Ecto neural progenitor cell (in vitro differentiated cells): ENCODE results near the gene TMEM176B.
"Not testable (repeated sequence)": the region's sequence is repeated elsewhere in the genome, so short reads cannot be mapped to it uniquely, and the experiment has no call there.

Experiments used
- DNase-seq: peaks from one replicate; pipeline ENCODE4 v3.0.0-alpha.2; 2018; ENCODE audit warnings: low spot score

TMEM176B gene

DNA sequence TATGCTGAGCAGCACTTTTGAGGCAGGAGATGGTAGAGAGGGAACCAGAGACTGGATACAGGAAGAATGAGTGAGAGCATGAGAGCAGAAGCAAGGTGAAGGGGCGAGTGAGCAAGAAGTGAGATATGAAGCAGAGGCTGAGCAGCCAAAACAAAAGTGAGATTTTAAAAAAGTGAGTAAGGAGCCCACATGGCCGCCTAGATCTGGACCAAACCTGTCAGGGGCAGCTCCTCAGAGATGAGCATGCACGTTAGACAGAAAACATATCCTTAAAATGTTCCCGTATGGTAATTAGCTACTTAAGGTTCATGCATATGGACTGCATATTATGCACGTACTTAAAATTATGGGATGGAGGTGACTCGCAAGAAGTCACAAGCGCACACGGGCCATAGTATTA, 22.9 kb upstream of the TMEM176B start:
- DNase-seq, result no peak

DNA sequence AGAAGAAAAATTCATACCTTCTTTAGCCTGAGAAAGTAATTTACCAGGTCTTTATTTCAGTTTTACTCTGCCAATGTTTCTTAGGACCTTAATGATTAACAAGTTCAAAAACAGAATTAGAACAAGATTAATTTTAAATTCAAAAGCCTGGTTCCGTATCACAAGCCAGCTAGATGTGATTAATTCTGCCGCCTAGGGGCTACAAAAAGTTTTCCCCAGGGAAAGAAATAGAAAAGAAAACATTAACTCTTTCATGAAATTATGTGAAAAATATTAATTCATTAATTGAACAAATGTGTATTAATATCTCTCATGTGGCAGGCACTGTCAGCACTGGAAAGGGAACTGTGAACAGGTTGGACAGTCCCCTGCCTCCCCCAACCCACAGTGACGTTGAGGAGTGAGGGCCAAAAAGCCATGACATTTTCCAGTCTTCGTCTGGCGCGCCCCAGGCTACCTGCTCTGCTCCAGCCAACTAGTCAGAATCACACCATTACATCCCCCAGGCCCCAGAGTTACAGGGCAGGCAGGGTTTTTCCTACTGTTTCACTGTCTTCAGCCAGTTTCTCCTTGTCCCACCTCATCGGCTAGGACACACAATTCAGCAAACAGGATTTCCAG, 20.5 kb upstream of the TMEM176B start:
- no peak for DNase-seq

DNA sequence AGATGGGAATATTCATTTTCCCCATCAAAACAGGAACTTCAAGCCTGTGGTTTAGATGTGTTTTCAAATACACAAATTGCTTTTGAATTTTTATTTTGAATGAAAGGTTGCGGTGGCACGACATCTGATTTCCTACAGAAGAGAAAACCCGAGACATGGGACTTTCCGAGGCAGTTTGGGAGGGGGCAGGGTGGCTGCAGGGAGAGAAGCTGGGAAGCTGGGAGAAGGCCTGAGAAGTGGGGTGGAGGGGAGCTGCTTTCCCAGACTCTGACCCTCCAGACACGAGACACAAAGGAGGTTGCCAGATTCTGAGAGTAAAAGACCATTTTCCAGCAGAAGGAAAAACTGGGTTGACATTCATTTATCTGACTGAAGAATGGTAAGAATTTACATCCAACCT, 20.0 kb upstream of the TMEM176B start:
- DNase-seq, result no peak

DNA sequence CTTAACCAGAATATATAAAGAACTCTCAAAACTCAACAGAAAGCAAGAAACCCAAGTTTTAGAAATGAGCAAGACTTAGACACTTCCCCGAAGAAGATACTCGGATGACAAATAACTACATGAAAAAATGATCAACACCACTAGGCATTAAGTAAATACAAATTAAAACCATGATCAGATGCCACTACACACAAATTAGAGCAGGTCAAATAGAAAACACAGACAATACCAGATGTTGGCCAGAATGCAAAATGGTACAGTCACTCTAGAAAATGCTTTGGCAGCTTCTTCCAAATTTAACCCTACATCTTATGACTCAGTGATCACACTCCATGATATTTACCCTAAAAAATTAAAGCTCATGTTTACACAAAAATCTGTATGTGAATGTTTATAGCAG, 18.8 kb upstream of the TMEM176B start:
- no peak for DNase-seq

DNA sequence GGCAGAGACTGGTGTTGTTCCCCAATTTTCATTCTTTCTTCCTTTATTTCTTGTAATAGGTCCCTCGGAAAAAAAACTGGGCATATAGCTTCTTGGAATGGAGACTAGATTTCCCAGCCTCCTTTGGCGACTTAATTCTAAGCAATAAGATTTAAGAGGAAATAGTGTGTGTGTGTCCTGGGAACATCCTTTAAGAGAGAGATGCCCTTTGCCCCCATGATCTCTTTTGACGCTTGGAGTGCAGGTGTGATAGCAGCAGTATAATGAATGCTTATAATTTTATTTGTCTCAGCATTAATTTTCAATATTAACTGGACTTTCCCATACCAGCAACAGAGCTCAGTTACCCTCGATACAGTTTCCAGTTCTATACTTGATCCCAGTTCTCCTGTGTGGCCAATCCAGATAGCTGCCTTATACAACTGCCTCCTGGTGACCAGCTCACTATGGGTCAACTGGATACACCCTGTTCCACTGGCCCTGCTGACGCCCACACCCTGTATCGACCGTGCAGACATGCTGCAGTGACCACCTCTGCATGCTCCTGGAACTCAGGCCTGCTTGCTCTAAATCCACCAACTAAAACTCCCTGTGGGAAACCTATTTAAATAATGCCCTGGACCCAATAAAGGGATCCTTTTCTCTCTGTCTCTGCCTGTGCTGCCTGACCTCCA, 14.3 kb upstream of the TMEM176B start:
- no peak for DNase-seq

DNA sequence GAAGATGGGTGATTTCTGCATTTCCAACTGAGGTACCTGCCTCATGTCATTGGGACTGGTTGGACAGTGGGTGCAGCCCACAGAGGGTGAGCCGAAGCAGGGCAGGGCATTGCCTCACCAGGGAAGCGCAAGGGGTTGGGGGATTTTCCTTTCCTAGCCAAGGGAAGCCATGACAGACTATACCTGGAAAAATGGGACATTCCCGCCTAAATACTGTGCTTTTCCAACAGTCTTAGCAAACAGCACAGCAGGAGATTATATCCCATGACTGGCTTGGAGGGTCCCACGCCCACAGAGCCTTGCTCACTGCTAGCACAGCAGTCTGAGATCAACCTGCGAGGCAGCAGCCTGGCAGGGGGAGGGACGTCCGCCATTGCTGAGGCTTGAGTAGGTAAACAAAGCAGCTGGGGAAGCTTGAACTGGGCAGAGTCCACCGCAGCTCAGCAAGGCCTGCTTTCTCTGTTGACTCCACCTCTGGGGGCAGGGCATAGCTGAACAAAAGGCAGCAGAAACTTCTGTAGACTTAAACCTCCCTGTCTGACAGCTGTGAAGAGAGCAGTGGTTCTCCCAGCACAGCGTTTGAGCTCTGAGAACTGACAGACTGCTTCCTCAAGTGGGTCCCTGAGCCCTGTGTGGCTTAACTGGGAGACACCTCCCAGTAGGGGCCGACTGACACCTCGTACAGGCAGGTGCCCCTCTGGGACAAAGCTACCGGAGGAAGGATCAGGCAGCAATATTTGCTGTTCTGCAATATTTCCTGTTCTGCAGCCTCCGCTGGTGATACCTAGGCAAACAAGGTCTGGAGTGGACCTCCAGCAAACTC, 7.7 kb upstream of the TMEM176B start:
- not testable (repeated sequence) for DNase-seq

DNA sequence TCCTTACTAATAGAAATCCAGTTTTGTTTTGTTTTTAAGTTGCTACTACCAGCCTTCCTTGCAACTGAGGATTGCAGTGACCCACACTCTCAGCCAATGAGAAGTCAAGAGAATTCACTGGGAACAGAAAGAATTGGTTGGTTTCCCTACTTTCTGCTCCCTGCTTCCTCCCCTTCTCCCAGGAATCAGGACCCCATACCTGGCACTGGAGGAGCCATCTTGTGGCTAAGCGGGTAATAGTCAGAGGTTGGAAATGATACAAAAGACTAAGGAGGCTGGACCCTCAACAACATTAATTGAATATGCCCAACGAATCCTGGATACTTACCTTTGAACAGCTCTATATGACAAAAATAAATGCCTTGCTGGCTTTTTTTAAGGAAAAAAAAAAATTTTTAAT, 6.7 kb upstream of the TMEM176B start:
- no peak for DNase-seq

DNA sequence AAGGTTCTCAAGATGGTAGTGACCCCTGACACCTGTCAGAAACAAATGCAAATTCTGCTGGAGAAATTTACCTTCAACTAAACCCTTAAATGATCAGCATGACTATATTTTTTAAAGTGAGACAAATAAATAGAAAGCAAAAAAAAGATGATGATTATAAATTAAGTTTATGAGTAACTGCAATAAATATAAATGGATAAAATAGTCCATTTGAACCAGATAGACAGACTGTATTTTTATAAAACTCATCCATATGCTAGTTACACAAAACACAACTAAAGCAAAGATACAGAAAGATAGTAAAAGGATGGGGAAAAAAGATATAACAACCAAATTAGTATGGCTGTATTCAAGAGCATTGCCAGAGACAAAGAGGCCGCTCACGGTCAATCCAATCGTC, 6.3 kb upstream of the TMEM176B start:
- no peak for DNase-seq

DNA sequence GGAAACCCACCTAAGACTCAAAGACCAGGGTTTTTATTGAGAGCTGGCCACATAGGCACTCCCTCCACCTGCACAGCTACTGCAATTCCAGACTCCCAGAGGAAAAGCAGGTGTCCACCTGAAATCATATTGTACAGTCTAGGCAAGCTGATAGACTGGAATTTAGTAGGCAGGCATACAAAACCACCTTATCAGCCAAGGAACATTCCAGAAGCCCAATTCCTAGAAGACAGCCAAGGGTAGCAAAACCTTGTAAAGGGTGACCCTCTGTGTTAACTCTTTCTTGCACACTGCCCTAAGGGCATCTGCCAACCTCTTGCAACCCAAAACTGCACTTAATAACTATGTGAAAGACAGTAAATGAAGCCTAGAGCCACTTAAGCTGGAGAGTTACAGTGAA, 5.7 kb upstream of the TMEM176B start:
- no peak for DNase-seq

DNA sequence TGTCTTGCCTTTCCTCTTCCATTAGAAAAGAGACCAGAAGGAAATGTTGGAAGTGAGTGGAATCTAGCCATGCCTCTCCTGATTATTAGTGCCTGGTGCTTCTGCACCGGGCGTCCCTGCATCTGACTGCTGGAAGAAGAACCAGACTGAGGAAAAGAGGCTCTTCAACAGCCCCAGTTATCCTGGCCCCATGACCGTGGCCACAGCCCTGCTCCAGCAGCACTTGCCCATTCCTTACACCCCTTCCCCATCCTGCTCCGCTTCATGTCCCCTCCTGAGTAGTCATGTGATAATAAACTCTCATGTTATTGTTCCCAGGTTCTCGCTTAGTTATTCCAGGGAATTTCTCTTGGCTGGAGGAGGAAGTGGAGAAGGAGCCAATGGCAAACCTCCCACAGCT, 4.6 kb upstream of the TMEM176B start:
- no peak for DNase-seq

DNA sequence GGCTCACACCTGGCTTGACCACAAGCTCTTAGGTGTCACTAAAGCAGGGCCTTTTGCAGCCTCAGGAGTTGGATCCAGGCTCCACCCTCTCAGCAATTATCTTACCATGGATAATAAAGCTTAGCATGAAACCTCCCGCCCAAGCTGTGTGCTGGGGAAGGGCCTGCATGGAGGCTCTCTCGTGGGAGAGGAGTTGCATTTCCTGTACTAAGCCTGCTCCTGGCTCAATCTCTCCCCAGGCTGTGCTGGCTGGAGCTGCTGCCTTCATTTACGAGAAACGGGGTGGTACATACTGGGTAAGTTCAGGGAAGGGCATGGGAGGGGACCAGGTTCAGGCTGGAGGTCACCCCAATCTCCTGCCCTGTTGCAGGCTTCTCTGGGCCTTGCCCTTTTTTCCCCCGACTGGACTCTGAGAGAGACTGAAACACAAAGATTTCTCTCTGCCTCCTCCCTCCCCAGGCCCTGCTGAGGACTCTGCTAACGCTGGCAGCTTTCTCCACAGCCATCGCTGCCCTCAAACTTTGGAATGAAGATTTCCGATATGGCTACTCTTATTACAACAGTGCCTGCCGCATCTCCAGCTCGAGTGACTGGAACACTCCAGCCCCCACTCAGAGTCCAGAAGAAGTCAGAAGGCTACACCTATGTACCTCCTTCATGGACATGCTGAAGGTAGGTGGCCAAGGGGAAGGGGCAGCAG, 3.1 kb upstream of the TMEM176B start:
- DNase-seq, result no peak

DNA sequence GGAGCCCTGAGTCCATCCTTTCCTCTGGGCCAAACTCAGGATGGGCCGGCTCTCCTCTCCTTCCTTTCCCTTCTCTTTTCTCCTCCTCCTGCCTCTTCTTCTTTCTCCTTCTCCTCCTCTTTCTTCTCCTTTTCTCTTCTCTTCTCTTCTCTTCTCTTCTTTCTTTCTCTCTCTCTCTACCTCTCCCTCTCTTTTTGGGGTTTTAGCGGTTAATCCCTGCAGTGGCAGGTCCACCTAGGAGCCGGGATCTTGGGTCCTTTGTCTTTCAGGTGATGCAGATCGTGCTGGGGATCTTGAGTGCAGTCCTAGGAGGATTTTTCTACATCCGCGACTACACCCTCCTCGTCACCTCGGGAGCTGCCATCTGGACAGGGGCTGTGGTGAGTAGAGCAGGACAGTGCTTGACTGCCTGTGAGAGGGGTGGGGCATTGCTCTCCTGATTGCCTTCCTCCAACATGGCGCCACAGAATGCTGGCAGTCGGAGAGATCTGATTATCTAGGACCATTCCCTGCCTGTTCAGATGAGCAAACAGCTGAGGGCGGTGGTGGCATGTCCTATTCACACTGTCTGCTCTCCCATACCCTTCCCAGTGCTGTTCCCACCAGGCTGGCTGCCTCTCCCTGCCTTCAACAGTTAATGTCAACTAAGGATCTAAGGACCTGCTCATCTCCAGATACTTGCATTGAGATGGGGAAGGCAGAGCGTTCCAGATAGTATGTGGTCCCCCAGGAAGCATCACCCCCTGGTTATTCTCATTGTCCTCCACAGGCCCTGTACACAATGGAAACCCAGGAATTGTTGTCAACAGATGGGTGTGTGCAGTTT, 2.0 kb upstream of the TMEM176B start:
- DNase-seq, result no peak

DNA sequence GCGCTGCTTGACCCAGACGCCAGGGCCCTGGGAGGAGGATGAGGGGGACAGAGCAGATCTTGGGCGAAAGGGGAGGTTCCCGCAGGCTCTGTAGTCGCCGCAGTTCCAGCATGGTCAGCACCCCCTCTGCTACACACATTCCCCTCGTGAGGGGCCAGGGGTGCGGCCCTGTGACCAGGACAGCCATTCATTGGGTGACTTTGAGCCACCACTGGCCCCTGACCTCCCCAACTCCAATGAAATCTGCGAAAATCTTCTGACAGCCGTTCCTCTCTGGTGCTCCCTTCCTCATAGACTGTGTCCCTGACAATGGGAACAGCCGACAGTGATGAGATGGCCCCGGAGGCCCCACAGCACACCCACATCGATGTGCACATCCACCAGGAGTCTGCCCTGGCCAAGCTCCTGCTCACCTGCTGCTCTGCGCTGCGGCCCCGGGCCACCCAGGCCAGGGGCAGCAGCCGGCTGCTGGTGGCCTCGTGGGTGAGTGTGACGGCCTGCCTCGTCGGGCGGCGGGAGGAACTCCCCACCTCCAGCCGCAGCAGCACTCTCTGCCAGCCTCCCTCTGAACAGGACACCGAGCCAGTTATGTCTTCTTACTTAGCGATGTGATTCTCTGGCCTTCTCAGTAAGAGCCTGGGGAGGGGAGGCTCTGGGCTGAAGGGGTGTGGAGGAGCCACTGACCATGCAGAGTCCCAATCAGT, 1.2 kb upstream of the TMEM176B start:
- no peak for DNase-seq

DNA sequence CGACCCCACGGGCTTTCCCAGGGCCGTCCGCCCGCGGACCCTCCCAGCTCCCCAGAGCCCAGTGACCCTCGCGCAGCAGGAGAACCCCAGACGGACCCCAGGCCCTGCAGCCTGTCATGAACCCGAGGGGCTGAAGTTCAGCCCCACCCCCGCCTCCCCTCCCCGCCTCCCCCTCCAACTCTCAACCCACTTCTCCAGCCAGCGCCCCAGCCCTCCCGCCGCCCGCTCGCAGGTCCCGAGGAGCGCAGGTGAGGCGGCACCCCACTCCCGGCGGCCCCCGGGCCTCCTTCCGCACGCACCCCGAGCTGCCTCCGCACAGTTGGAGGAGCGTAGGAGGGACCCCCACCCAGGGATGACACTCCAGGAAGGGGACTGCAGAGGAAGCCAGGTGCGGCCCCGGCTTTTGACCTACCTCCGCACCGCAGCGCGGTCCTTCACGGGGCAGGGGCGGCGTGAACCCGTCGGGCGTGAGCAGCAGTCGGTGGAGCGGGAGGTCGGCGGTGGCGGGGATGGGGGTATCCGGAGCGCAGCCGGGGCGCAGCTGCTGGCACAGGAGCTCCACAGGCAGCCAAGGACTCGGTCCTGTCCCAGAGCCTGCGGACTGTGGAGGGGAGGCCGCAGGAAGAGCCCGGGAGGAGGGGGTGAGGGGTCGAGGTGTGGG, 547 bp upstream of the TMEM176B start, which contains the start of gene TMEM176A:
TMEM176A (plus strand) TSS at position 189 of the 661 bp plus-strand sequence. CDS start 782 bp downstream, outside the sequence.
- no peak for DNase-seq

DNA sequence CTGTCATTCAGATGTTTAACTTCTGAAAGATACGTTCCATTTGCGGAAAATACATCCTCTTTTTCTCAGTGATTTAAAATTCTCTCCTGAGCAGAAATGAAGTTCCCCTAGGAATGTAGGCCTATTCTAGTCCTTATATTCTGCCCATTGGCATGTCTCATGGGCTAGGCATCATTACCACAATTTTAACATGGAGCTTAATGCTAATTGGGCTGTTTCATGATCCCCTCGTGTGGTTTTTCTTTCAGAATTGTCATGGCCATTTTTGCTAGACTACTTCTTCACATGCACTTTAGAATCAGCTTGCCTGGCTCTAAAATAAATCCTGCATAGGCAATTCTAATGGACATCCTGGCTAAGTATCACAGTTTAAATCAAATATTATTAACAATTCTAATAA, 1.0 kb downstream of the TMEM176B start:
- DNase-seq, result no peak

DNA sequence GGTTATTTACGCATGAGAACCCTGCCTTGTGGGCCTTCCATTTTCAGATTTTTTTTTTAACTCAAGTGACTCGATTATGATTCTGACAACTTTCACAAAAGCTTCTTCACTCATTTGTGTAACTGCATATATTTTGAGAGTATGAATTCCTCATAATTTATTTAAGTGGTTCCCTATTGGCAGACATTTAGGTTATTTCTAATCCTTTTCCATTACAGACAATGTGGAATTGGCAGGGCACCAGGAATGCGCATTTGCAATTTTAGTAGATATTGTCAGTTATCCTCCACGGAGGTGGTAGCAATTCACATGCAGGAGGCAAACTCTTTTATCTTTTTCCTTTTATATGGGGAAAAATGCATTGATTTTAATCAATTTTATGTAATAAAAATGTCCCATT, 2.5 kb downstream of the TMEM176B start:
- DNase-seq, result no peak

DNA sequence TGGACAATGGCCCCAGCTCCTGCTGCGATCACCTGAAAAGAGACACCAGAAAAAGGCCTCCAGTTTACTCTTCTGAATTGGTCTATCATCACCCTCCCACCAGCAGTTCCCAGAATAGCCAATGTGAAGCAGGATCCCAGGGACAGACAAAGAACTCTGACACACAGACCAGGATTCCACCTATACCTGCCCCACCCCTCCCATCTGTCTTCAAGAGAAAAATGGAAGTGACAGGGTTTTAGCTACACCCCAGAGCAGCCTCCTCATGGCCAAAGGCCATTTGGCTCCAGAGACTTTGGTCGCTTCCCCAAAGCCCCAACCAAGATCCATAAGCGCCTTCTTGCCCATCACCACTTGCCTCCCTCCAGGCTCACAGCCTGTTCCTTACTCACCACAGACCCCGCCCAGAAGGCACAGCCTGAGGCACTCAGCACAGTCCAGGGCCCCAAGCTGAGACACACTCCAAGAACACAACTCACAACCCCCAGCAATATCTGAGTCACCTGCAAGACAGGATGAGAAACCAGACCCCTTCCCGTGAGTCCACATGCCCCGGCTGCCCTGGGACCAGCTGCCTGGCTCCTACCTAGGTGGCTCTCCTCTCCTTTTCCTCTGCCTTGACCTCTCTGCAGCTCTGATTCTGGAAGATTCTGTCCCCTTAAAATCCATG, 6.5 kb downstream of the TMEM176B start:
- DNase-seq, result no peak

DNA sequence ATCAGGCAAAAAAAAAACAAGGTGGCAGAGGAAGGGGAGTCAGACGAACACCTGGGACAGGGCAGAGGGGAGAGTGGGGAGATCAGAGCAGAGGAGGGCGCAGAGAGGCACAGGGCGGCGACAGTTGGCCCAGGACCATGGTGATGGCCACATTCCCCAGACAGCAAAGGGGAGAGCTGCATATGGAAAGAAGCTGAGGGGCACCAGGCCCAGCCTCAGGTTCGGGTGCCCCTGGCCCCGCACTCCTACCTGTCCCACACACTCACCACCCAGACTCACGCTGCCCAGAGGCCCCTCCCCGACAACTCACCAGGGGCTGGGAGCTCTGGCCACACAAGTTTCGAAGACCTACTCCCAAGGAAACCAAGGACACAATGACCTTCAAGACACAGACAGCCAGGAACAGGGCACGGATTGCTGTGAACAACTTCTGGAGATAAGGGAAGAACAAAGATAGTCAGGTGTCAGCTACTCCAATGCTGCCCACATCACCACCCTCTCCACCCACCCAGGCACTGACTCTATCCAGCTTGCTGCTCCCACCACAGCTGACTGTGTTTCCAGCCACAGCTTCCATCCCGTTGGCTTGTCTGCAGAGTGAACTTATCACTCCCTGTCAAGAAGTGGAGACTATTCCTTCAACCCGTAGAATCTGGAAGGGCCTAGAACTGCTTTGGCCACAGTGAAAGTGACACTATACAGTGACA, 8.3 kb downstream of the TMEM176B start:
- no peak for DNase-seq

DNA sequence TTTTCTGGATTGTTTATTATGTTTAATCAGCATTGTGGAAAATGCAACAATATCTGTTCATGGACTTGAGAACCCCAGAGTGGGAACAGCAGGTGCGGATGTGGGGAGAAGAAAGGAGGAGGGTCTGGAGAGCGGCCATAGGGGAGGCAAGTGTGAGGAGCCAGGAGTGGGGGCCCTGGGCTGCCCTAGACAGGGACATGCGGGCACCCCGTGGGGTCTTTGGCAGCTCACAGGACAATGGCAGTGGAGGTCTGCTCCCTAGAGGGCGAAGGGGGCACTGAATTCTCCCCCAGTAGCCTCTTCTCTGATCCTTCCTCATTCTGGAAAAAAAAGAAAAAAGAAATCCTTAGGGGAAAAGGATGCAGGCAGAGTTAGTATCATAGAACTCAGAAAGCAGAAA, 8.9 kb downstream of the TMEM176B start:
- DNase-seq, result no peak
